Hepatocyte (in vitro differentiated cells): Measurements from ENCODE around the gene CAPN13. TPM values are rescaled to one million over a fixed set of nuclear protein-coding genes. Genes with fewer than 3 reads are reported as not detected.

Source experiments
- DNase-seq: peaks from one replicate; pipeline ENCODE4 v3.0.0-alpha.2; 2016; ENCODE audit warnings: low spot score
- H2AFZ ChIP-seq: fragments of 200-600 bp; sonication (generic); 2 replicates; pipeline ENCODE4 v1.6.0; 2016; ENCODE audit warnings: antibody characterized with exemption, mild to moderate bottlenecking
- H3K27ac ChIP-seq: fragments of 200-600 bp; sonication (generic); 2 replicates; pipeline ENCODE4 v1.5.1; 2016; ENCODE audit warnings: mild to moderate bottlenecking
- H3K27me3 ChIP-seq: fragments of 200-600 bp; sonication (generic); 2 replicates; pipeline ENCODE4 v1.6.1; 2016
- H3K36me3 ChIP-seq: fragments of 200-600 bp; sonication (generic); replicated peaks from 2 replicates; pipeline ENCODE4 v1.5.1; 2016; ENCODE audit warnings: low read depth; ENCODE audit not compliant: insufficient read depth
- H3K4me1 ChIP-seq: fragments of 200-600 bp; sonication (generic); 2 replicates; pipeline ENCODE4 v1.5.1; 2016; ENCODE audit warnings: mild to moderate bottlenecking, moderate library complexity; ENCODE audit not compliant: insufficient read depth
- H3K4me2 ChIP-seq: fragments of 200-600 bp; sonication (generic); 2 replicates; pipeline ENCODE4 v1.6.0; 2016
- H3K4me3 ChIP-seq: fragments of 200-600 bp; sonication (generic); 2 replicates; pipeline ENCODE4 v1.5.1; 2016; ENCODE audit warnings: mild to moderate bottlenecking
- H3K79me2 ChIP-seq: fragments of 200-600 bp; sonication (generic); 2 replicates; pipeline ENCODE4 v1.6.0; 2017; ENCODE audit warnings: mild to moderate bottlenecking
- H3K9me2 ChIP-seq: fragments of 200-600 bp; sonication (generic); replicated peaks from 2 replicates; pipeline ENCODE4 v1.6.0; 2017; ENCODE audit warnings: mild to moderate bottlenecking; ENCODE audit not compliant: insufficient read depth
- H3K9me3 ChIP-seq: fragments of 200-600 bp; sonication (generic); 2 replicates; pipeline ENCODE4 v1.5.1; 2016; ENCODE audit warnings: low read depth, mild to moderate bottlenecking
- H4K20me1 ChIP-seq: fragments of 200-600 bp; sonication (generic); 2 replicates; pipeline ENCODE4 v1.6.0; 2016; ENCODE audit warnings: mild to moderate bottlenecking; ENCODE audit not compliant: insufficient read depth, poor library complexity, severe bottlenecking
- EZH2 ChIP-seq: fragments of 200-600 bp; sonication (generic); IDR thresholded peaks from 2 replicates; pipeline ENCODE4 v1.6.1; 2016; ENCODE audit warnings: antibody characterized with exemption, mild to moderate bottlenecking, borderline replicate concordance
- EZH2phosphoT487 ChIP-seq: fragments of 200-600 bp; sonication (generic); IDR thresholded peaks from one replicate; pipeline ENCODE4 v1.6.1; 2018; ENCODE audit warnings: antibody characterized with exemption, mild to moderate bottlenecking, low read depth, moderate library complexity; ENCODE audit not compliant: unreplicated experiment, severe bottlenecking
- WGBS: methylation state at CpG from one replicate; pipeline ENCODE4 v1.1.6; 2016; ENCODE audit warnings: low lambda C conversion rate; ENCODE audit errors: missing lambda C conversion rate; 5-methylcytosine and 5-hydroxymethylcytosine counted together
- polyA plus RNA-seq: library from polyadenylated mRNA; unstranded; fragments of >200 nt; fragmentation: Nextera tagmentation; extraction: Ambion mirVana; gene quantifications from 2 replicates; pipeline ENCODE4 v1.2.1, GENCODE V29; 2016
- total RNA-seq: library from RNA; depleted of rRNA; stranded (reverse); fragments of >200 nt; gene quantifications from 2 replicates; pipeline ENCODE4 v1.2.3, GENCODE V29; 2014
- TF ChIP-seq, protein P1 (sequence below): fragments of 200-600 bp; sonication (generic); IDR thresholded peaks from 2 replicates; pipeline ENCODE4 v1.5.1; 2016; ENCODE audit warnings: antibody characterized with exemption, mild to moderate bottlenecking; ENCODE audit not compliant: poor library complexity

Gene CAPN13
- total and polyA plus RNA-seq, 2 experiments from 2014 or later, result 5.9 to 6.0 TPM

DNA sequence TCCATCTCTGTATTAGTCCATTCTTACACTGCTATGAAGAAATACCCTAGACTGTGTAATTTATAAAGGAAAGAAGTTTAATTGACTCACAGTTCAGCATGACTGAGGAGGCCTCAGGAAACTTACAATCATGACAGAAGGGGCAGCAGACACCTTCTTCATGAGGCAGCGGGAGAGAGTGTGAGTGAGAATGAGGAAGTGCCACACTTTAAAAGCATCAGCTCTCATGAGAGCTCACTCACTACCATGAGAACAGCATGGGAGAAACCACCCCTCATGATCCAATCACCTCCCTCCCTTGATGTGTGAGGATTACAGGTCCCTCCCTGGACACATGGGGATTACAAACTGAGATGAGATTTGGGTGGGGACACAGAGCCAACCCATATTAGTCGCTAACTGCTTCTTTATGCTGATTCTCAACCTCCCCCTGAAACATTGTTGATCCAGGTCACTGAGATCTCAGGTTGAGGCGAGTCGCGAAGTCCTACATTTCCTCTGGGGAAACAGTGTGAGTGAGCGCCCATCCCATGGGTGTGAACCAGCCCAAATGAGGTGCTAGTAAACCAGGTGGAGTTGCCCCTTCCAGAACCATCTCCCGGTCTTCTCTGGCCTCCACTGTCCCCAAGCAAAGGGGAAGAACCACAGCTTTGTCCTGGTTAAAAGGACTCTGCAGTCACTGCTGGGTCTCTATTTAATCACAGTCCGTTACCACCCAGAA lies 123.8 kb downstream of the CAPN13 start:
- Histone ChIP-seq H4K20me1 (no peaks in the 10 kb centered on the region), H3K27me3 (no peaks in the 10 kb centered on the region), H3K79me2 (no peaks in the 10 kb centered on the region), H2AFZ (no peak overlapping the region), H3K36me3 (no peaks in the 10 kb centered on the region), H3K4me3 (no peak overlapping the region), H3K9me3 (no peaks in the 10 kb centered on the region), H3K4me1 (peaks cover 4% of the 10 kb centered on the region), H3K4me2 (no peak overlapping the region), H3K9me2 (no peaks in the 10 kb centered on the region), H3K27ac (no peak overlapping the region)
- DNase-seq, result no peak
- WGBS, result 95% methylated on average over 8 of the region's 8 CpGs
- TF ChIP-seq EZH2phosphoT487, result no peak
- TF ChIP-seq, protein P1, sequence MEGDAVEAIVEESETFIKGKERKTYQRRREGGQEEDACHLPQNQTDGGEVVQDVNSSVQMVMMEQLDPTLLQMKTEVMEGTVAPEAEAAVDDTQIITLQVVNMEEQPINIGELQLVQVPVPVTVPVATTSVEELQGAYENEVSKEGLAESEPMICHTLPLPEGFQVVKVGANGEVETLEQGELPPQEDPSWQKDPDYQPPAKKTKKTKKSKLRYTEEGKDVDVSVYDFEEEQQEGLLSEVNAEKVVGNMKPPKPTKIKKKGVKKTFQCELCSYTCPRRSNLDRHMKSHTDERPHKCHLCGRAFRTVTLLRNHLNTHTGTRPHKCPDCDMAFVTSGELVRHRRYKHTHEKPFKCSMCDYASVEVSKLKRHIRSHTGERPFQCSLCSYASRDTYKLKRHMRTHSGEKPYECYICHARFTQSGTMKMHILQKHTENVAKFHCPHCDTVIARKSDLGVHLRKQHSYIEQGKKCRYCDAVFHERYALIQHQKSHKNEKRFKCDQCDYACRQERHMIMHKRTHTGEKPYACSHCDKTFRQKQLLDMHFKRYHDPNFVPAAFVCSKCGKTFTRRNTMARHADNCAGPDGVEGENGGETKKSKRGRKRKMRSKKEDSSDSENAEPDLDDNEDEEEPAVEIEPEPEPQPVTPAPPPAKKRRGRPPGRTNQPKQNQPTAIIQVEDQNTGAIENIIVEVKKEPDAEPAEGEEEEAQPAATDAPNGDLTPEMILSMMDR, result no peak
- no peak for TF ChIP-seq EZH2

DNA sequence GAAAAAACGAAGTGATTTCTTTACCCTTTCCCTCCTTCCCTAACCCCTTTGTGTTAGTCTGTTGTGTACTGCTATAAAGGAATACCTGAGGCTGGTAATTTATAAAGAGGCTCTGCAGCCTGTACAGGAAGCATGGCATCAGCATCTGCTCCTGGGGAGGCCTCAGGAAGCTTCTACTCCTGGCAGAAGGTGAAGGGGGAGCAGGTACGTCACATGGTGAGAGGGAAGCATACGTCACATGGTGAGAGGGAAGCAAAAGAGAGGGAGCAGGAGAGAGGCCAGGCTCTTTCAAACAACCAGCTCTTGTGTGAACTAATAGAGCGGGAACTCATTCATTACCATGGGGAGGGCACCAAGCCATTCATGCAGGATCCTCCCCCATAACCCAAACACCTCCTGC lies 126.2 kb downstream of the CAPN13 start:
- H3K79me2 ChIP-seq, result no peaks in the 10 kb centered on the region
- no peak overlapping the region for H3K4me2 ChIP-seq
- no peaks in the 10 kb centered on the region for H3K9me2 ChIP-seq
- no peaks in the 10 kb centered on the region for H3K36me3 ChIP-seq
- H3K27me3 ChIP-seq, result no peaks in the 10 kb centered on the region
- no peak for TF ChIP-seq EZH2phosphoT487
- TF ChIP-seq, protein P1, result no peak
- no peak for TF ChIP-seq EZH2
- H4K20me1 ChIP-seq, result no peaks in the 10 kb centered on the region
- no peak overlapping the region for H2AFZ ChIP-seq
- 95% methylated on average over 4 of the region's 4 CpGs for WGBS
- H3K27ac ChIP-seq, result no peak overlapping the region
- H3K9me3 ChIP-seq, result no peaks in the 10 kb centered on the region
- H3K4me1 ChIP-seq, result peaks cover 4% of the 10 kb centered on the region
- no peak for DNase-seq
- no peak overlapping the region for H3K4me3 ChIP-seq

DNA sequence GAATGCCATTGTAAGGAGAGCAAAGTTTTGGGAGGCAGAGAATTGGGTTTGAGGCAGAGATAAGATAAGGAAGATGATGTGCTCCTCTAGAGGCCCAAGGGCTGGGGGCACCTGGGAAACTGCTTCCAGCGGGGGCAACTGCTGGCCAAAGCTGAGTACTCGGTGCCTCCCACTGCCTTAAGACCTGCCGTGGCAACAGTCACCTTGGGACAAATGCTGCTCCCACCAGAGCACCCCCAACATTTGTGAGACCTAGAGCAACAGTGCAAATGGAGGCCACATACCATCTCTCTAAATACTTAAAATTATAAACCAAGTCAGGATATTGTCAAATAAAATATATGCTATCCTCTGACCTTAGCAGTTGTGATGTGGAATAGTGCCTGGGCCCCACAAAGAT lies 127.1 kb downstream of the CAPN13 start:
- TF ChIP-seq EZH2phosphoT487, result no peak
- Histone ChIP-seq H3K4me2 (no peak overlapping the region), H3K4me1 (no peaks in the 10 kb centered on the region), H2AFZ (no peak overlapping the region), H3K36me3 (no peaks in the 10 kb centered on the region), H4K20me1 (no peaks in the 10 kb centered on the region), H3K4me3 (no peak overlapping the region), H3K27ac (no peak overlapping the region), H3K27me3 (no peaks in the 10 kb centered on the region), H3K9me3 (no peaks in the 10 kb centered on the region), H3K79me2 (no peaks in the 10 kb centered on the region), H3K9me2 (no peaks in the 10 kb centered on the region)
- WGBS, result 94% methylated on average over 3 of the region's 3 CpGs
- DNase-seq, result no peak

GRCh38 chr2:30679426-30680088 lies 127.7 kb downstream of the CAPN13 start:
- H3K9me2 ChIP-seq, result no peaks in the 10 kb centered on the region
- no peak overlapping the region for H2AFZ ChIP-seq
- H4K20me1 ChIP-seq, result no peaks in the 10 kb centered on the region
- H3K36me3 ChIP-seq, result no peaks in the 10 kb centered on the region
- 84% methylated on average over 12 of the region's 12 CpGs for WGBS
- no peak overlapping the region for H3K4me3 ChIP-seq
- no peak for DNase-seq
- H3K4me2 ChIP-seq, result no peak overlapping the region
- H3K9me3 ChIP-seq, result no peaks in the 10 kb centered on the region
- TF ChIP-seq EZH2phosphoT487, result no peak
- TF ChIP-seq, protein P1, result no peak
- no peak for TF ChIP-seq EZH2
- no peaks in the 10 kb centered on the region for H3K4me1 ChIP-seq
- no peaks in the 10 kb centered on the region for H3K79me2 ChIP-seq
- H3K27ac ChIP-seq, result no peak overlapping the region
- H3K27me3 ChIP-seq, result no peaks in the 10 kb centered on the region
